Measurements from ENCODE around the gene EFNA5. TPM values are rescaled to one million over a fixed set of nuclear protein-coding genes. Genes with fewer than 3 reads are reported as not detected.

The EFNA5 gene
- total RNA-seq, 1 donor from 2014 or later: 12.6 TPM

GRCh38 chr5:107487056-107487542 is 183.6 kb downstream of the EFNA5 start:
- no peak for TF ChIP-seq CTCF (IDR thresholded peaks at IDR 0.05; ENCODE audit: insufficient read depth, low read length, poor library complexity, severe bottlenecking)
- Histone ChIP-seq H3K4me3 (ENCODE audit: low read depth, low read length) (no peak overlapping the region), H3K36me3 (ENCODE audit: control insufficient read depth, insufficient read depth, low read length) (no peaks in the 10 kb centered on the region), H3K27me3 (ENCODE audit: control insufficient read depth, insufficient read depth, low read length) (no peaks in the 10 kb centered on the region)
- no peak for DNase-seq (ENCODE audit: low read depth)

- no peak for DNase-seq (ENCODE audit: low read depth)
- Histone ChIP-seq H3K27me3 (ENCODE audit: control insufficient read depth, insufficient read depth, low read length) (no peaks in the 10 kb centered on the region), H3K4me3 (ENCODE audit: low read depth, low read length) (no peak overlapping the region), H3K36me3 (ENCODE audit: control insufficient read depth, insufficient read depth, low read length) (no peaks in the 10 kb centered on the region)
- no peak for TF ChIP-seq CTCF (IDR thresholded peaks at IDR 0.05; ENCODE audit: insufficient read depth, low read length, poor library complexity, severe bottlenecking)
Observed at GRCh38 chr5:107486489-107486888, 184.2 kb downstream of the EFNA5 start.

DNA sequence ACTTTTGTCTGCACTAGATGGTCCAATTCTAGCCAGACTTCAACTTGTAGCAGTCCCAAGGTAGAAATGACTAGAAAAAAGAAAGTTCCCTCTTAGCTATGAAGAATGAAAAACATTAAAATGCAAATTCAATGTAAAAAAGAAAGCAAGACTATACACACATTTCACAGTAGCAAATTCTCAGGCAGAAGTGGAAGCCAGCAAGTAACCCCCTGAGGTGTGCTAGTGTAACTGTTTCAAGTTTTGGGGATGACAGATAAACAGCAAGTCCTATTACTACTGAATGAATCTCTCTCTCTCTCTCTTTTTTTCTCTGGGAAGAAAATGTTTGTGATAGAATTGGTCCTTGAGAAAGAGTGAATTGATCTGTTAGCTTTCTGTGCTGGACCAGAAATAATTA is 185.6 kb downstream of the EFNA5 start:
- DNase-seq (ENCODE audit: low read depth): no peak
- Histone ChIP-seq H3K4me3 (ENCODE audit: low read depth, low read length) (no peak overlapping the region), H3K36me3 (ENCODE audit: control insufficient read depth, insufficient read depth, low read length) (no peaks in the 10 kb centered on the region), H3K27me3 (ENCODE audit: control insufficient read depth, insufficient read depth, low read length) (no peaks in the 10 kb centered on the region)
- TF ChIP-seq CTCF (IDR thresholded peaks at IDR 0.05; ENCODE audit: insufficient read depth, low read length, poor library complexity, severe bottlenecking): no peak

DNA sequence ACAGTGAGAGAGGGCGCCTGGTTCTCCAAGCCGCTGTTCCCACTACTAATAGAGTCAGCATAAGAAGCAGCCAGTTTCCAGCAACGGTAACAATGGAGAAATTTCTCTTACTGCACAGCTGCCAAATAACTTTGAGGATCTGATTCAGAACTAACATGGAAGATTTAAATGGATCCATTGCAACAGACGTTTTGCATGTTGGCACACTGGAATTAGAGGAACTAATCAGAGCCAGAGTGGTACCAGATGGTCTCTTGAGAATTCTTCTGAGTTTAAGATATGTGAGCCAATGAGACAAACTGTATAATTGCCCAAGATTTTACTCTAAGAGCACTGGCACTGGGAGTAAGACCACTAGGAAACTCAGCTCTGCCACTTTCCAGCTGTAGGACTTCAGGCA is 186.5 kb downstream of the EFNA5 start:
- no peak for DNase-seq (ENCODE audit: low read depth)
- Histone ChIP-seq H3K4me3 (ENCODE audit: low read depth, low read length) (no peak overlapping the region), H3K27me3 (ENCODE audit: control insufficient read depth, insufficient read depth, low read length) (no peaks in the 10 kb centered on the region), H3K36me3 (ENCODE audit: control insufficient read depth, insufficient read depth, low read length) (no peaks in the 10 kb centered on the region)
- TF ChIP-seq CTCF (IDR thresholded peaks at IDR 0.05; ENCODE audit: insufficient read depth, low read length, poor library complexity, severe bottlenecking): no peak

- H3K4me3 ChIP-seq (ENCODE audit: low read depth, low read length): no peak overlapping the region
- no peak for TF ChIP-seq CTCF (IDR thresholded peaks at IDR 0.05; ENCODE audit: insufficient read depth, low read length, poor library complexity, severe bottlenecking)
- DNase-seq (ENCODE audit: low read depth): no peak
- H3K27me3 ChIP-seq (ENCODE audit: control insufficient read depth, insufficient read depth, low read length): no peaks in the 10 kb centered on the region
- H3K36me3 ChIP-seq (ENCODE audit: control insufficient read depth, insufficient read depth, low read length): no peaks in the 10 kb centered on the region
Observed at GRCh38 chr5:107483231-107484024, 187.3 kb downstream of the EFNA5 start.
